Cerebellar cortex (tissue), 1 donor: ENCODE results near the gene S1PR4.

ENCODE experiments used
- DNase-seq: peaks from one replicate; pipeline ENCODE4 v3.0.0-alpha.2; 2015; ENCODE audit warnings: low spot score

S1PR4 gene

GRCh38 chr19:3178377-3178972, at the start of gene S1PR4:
Gene S1PR4 (plus strand): TSS chr19:3178769. CDS start chr19:3178793, 24 bp downstream.
- DNase-seq = no peak

GRCh38 chr19:3129112-3129511, 49.5 kb upstream of the S1PR4 start:
- DNase-seq = peak; percentile 37

GRCh38 chr19:3131168-3131567, 47.4 kb upstream of the S1PR4 start:
- DNase-seq = no peak

- peak; percentile 50 for DNase-seq
These were observed 45.4 kb upstream of the S1PR4 start for GRCh38 chr19:3132971-3133792.

- DNase-seq = no peak
These were observed 44.8 kb upstream of the S1PR4 start for GRCh38 chr19:3133793-3134116.

GRCh38 chr19:3135961-3136683, 42.4 kb upstream of the S1PR4 start, which contains the start of gene GNA15:
Gene GNA15 (plus strand): TSS chr19:3136033. CDS start chr19:3136451, 418 bp downstream.
- DNase-seq = no peak

- DNase-seq = no peak
These were observed 41.9 kb upstream of the S1PR4 start for GRCh38 chr19:3136684-3137055.

GRCh38 chr19:3137119-3137518, 41.5 kb upstream of the S1PR4 start:
- DNase-seq = no peak

- DNase-seq = no peak
These were observed 40.3 kb upstream of the S1PR4 start for GRCh38 chr19:3138268-3138667.

GRCh38 chr19:3140667-3141038, 37.9 kb upstream of the S1PR4 start:
- DNase-seq = no peak

- no peak for DNase-seq
These were observed 36.3 kb upstream of the S1PR4 start for GRCh38 chr19:3142292-3142670.

GRCh38 chr19:3142781-3143337, 35.7 kb upstream of the S1PR4 start:
- DNase-seq = no peak

GRCh38 chr19:3145909-3146676, 32.5 kb upstream of the S1PR4 start:
- DNase-seq = no peak

GRCh38 chr19:3146677-3147100, 31.9 kb upstream of the S1PR4 start:
- DNase-seq = no peak

GRCh38 chr19:3148503-3148902, 30.1 kb upstream of the S1PR4 start:
- DNase-seq = no peak

- no peak for DNase-seq
These were observed 29.5 kb upstream of the S1PR4 start for GRCh38 chr19:3149089-3149488.

- DNase-seq = no peak
These were observed 28.8 kb upstream of the S1PR4 start for GRCh38 chr19:3149526-3150505.

- DNase-seq = peak; percentile 38
These were observed 27.7 kb upstream of the S1PR4 start for GRCh38 chr19:3150739-3151329.

GRCh38 chr19:3151563-3152418, 26.8 kb upstream of the S1PR4 start:
- DNase-seq = no peak
